ENCODE data around the gene IFI30.

- TF ChIP-seq CTCF (conservative IDR thresholded peaks at IDR 0.05; ENCODE audit: low read depth, low read length) (no peak), EZH2 (IDR thresholded peaks at IDR 0.05; ENCODE audit: borderline replicate concordance, low read depth, low read length, poor library complexity, severe bottlenecking) (no peak)
These were observed 4.8 kb upstream of the IFI30 start for GRCh38 chr19:18168673-18169381.
